ENCODE results near the gene CABLES2.

The CABLES2 gene

DNA sequence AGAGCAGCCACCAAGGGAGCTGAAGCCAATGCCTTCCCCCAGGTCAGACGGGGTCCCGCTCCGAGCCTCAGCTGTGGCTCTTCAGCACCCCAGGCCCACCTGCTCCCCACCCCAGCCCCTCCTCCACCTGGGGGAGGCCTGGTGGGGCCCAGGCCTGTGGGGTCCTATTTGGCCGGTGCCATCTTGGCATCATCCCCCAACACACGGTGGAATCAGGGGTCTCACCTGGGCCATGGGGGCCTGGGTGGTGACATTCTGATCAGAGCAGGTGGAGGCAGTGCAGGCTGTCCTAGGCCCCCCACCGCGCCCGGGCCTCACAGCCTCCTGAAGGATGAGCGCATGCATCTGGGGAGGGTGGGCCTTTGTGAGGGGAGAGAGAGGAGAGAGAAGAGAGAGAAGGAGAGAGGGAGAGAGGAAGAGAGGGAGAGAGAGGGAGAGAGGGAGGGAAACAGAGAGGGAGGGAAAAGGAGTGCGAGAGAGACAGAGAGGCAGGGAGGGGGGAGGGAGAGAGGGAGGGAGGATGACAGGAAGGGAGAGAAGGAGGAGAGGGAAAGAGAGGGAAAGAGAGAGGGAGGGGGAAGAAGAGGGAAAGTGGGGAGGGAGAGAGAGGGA lies 44.2 kb upstream of the CABLES2 start:
- DNase-seq (ENCODE audit: low read depth) = no peak

DNA sequence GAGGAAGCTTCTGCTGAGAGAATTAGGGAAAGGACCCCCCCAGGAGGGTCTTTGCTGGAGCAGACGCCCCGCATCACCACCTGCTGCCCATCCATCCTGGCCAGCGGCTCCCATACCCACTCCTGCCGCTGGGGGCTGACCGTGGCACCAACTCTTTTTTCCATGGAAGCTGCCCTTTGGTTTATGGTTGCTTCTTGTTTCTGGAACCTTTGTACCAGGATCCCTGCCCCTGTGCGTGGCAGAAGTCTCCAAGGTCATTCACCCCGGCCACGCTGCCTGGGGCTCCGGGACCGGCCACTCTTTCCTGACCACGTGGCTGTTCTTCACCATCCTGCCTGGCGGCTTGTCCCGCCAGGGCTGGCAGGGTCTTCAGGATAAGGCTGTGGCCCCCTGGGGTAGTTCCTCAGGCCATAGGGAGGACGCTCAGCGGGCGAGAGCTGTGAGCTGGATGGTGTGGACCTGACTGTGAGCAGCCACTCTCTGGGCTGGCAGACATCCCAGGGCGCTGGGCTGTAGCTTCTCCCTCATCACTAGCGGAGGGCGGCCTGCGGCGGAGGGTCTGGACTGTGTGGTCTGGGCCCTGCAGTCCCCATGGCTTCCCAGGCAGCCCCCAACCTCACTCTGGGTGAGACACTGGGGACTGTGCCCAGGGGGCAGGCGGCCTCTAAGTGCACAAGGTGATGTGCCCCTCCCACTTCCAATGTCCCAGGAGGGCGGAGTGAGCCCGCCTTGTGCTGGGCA lies 43.0 kb upstream of the CABLES2 start:
- H3K4me3 ChIP-seq (ENCODE audit: low read depth, low read length) = no peak overlapping the region
- TF ChIP-seq, protein P1, sequence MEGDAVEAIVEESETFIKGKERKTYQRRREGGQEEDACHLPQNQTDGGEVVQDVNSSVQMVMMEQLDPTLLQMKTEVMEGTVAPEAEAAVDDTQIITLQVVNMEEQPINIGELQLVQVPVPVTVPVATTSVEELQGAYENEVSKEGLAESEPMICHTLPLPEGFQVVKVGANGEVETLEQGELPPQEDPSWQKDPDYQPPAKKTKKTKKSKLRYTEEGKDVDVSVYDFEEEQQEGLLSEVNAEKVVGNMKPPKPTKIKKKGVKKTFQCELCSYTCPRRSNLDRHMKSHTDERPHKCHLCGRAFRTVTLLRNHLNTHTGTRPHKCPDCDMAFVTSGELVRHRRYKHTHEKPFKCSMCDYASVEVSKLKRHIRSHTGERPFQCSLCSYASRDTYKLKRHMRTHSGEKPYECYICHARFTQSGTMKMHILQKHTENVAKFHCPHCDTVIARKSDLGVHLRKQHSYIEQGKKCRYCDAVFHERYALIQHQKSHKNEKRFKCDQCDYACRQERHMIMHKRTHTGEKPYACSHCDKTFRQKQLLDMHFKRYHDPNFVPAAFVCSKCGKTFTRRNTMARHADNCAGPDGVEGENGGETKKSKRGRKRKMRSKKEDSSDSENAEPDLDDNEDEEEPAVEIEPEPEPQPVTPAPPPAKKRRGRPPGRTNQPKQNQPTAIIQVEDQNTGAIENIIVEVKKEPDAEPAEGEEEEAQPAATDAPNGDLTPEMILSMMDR (IDR thresholded peaks at IDR 0.05; ENCODE audit: control insufficient read depth, extremely low read depth, insufficient read depth) = peak; percentile 37
- no peak for DNase-seq (ENCODE audit: low read depth)

More for the DNA sequence above, 44.2 kb upstream of the CABLES2 start:
- TF ChIP-seq, protein P1 (IDR thresholded peaks at IDR 0.05; ENCODE audit: control insufficient read depth, extremely low read depth, insufficient read depth) = no peak
- no peak overlapping the region for H3K4me3 ChIP-seq (ENCODE audit: low read depth, low read length)

DNA sequence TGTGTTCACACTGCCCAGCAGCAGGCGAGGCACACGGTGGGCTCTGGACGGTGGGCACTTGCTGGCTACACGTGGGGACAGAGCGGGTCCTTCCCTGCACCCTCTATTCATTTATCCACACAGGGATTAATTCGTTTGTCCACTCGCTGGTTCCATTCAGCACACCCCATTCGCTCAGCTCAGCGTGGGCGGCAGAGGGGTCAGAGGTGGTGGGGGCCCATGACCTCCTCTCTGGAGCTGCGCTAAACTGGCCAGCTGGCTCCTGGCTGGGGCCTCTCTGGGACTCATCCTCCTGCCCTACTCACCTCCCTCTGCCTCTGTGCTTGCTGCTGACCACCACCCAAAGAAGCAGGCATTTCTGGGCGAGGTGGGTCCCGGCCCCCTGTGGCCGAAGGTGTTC lies 41.7 kb upstream of the CABLES2 start:
- DNase-seq (ENCODE audit: low read depth) = no peak
- TF ChIP-seq, protein P1 (IDR thresholded peaks at IDR 0.05; ENCODE audit: control insufficient read depth, extremely low read depth, insufficient read depth) = no peak
- H3K4me3 ChIP-seq (ENCODE audit: low read depth, low read length) = no peak overlapping the region

DNA sequence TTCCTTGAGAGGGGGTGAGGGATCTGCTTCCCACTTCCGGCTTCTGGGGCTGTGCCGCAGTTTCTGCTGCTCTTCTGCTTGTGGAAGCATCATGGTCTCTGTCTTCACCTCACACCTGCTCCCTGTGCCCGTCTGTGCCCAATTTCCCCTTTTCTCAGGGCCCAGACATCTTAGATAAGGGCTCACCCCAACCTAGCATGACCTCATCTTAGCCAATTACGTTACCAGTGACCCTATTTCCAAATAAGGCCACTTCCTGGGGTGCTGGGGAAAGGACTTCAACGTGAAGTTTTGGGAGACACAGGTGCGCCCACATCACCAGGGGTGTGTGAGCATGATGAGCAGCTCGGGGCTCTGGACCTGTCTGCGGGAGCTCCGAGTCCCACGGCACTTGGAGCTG lies 41.0 kb upstream of the CABLES2 start:
- TF ChIP-seq, protein P1 (IDR thresholded peaks at IDR 0.05; ENCODE audit: control insufficient read depth, extremely low read depth, insufficient read depth) = no peak
- no peak for DNase-seq (ENCODE audit: low read depth)
- no peak overlapping the region for H3K4me3 ChIP-seq (ENCODE audit: low read depth, low read length)

DNA sequence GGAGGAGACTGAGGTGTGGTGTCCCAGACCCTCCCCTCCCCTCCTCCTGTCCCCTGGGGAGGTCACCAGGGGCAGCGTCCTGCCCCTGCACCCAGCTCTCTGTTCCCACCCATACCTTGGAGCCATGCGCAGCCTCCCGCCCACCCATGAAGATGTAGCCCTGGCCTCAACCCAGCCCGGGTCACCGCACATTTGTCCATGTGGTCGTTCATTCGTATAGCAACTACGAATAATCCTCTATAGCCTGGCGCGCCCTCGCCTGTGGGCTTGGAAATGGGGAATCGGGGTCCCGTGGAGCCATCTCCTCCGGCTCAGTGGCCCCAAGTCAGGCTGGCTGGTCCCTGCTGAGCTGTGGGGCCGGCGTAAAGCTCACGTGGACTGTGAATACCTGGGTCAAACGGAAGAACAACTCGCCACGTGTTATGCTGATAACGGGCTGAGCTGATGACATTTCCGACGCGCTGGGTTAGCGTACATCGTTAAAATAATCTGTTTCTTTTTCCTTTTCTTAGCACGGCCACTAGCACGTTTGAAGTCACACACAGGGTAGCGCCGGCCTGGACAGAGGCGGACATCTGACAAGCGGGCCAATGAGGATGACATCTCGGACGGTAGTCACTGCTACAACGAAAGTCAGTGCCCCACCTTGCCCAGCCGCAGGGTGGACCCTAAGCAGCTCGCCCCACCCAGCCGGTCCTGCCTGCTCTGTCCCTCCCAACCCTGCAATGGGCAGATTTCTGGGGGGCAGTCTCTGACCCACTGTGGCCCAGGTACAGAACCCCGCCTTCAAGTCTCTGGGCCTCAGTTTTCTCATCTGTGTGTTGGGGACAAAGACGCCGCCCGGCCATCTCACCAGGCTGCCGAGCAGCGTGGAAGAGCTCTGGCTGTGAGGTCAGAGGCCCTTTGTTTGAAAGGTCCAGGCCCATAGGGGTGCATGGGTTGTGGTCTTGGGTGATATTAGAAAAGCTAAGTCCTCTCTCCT lies 40.1 kb upstream of the CABLES2 start:
- DNase-seq (ENCODE audit: low read depth) = no peak
- no peak overlapping the region for H3K4me3 ChIP-seq (ENCODE audit: low read depth, low read length)
- TF ChIP-seq, protein P1 (IDR thresholded peaks at IDR 0.05; ENCODE audit: control insufficient read depth, extremely low read depth, insufficient read depth) = no peak

DNA sequence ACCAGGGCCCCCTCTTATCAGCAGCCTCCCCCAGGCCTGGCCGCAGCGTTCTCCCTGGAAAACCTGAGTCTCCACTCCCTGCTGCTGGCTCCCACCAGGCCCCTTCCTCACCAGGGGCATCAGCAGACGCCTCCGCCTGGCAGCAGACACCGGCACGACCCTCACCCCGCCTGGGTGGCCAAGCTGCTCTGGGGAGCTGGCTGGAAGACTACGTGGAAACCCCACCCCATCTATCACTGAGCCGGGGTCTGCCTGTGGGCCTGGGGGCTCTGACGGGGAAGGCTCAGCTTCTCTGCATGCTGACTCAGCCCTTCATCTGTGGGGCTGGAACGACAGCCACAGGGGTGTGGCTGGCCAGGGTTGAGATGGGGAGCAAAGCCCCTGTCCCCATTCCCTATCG lies 39.4 kb upstream of the CABLES2 start:
- no peak overlapping the region for H3K4me3 ChIP-seq (ENCODE audit: low read depth, low read length)
- TF ChIP-seq, protein P1 (IDR thresholded peaks at IDR 0.05; ENCODE audit: control insufficient read depth, extremely low read depth, insufficient read depth) = no peak
- DNase-seq (ENCODE audit: low read depth) = no peak

Measured in LNCaP clone FGC (cell line).